Measurements from ENCODE around the gene NFIX. TPM values are rescaled to one million over a fixed set of nuclear protein-coding genes. Genes with fewer than 3 reads are reported as not detected.

The NFIX gene
- total and polyA plus RNA-seq, 2 of the 13 experiments (the other 11 are each of a cell fraction or from before 2014, with no cell fraction given) = 3.4 to 5.4 TPM

GRCh38 chr19:13026462-13027370 lies 31.4 kb downstream of the NFIX start (continued):
- TF ChIP-seq ZFP82 (CRISPR knock-in tag; IDR thresholded peaks at IDR 0.05; ENCODE audit: borderline replicate concordance) (no peak), ZNF10 (CRISPR knock-in tag; IDR thresholded peaks at IDR 0.05; ENCODE audit: borderline replicate concordance, low read depth) (no peak), SUZ12 (IDR thresholded peaks at IDR 0.05; ENCODE audit: low read depth, low read length) (no peak), ZNF383 (CRISPR knock-in tag; IDR thresholded peaks at IDR 0.05; ENCODE audit: borderline replicate concordance) (no peak), ELK4 (CRISPR knock-in tag; IDR thresholded peaks at IDR 0.05; ENCODE audit: borderline replicate concordance) (no peak), TAF15 (IDR thresholded peaks at IDR 0.05; ENCODE audit: low read depth, low read length, poor library complexity, severe bottlenecking) (no peak), REL (CRISPR knock-in tag; conservative IDR thresholded peaks at IDR 0.05) (no peak), ZNF704 (CRISPR knock-in tag; IDR thresholded peaks at IDR 0.05; ENCODE audit: borderline replicate concordance) (no peak), FIP1L1 (IDR thresholded peaks at IDR 0.05; ENCODE audit: borderline replicate concordance, insufficient read depth, low read depth, low read length) (no peak), HDAC6 (IDR thresholded peaks at IDR 0.05; ENCODE audit: low read depth, low read length) (no peak), DDIT3 (CRISPR knock-in tag; IDR thresholded peaks at IDR 0.05) (no peak), ZFYVE20 (CRISPR knock-in tag; IDR thresholded peaks at IDR 0.05; ENCODE audit: borderline replicate concordance, low read depth) (no peak), JUNB (CRISPR knock-in tag; IDR thresholded peaks at IDR 0.05; ENCODE audit: borderline replicate concordance) (no peak), KDM6A (CRISPR knock-in tag; IDR thresholded peaks at IDR 0.05; ENCODE audit: low read depth) (0 out of 2 replicates have a peak, but pooled peaks have one; percentile 39)
- TF ChIP-seq, protein P1, sequence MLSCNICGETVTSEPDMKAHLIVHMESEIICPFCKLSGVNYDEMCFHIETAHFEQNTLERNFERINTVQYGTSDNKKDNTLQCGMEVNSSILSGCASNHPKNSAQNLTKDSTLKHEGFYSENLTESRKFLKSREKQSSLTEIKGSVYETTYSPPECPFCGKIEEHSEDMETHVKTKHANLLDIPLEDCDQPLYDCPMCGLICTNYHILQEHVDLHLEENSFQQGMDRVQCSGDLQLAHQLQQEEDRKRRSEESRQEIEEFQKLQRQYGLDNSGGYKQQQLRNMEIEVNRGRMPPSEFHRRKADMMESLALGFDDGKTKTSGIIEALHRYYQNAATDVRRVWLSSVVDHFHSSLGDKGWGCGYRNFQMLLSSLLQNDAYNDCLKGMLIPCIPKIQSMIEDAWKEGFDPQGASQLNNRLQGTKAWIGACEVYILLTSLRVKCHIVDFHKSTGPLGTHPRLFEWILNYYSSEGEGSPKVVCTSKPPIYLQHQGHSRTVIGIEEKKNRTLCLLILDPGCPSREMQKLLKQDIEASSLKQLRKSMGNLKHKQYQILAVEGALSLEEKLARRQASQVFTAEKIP (CRISPR knock-in tag; IDR thresholded peaks at IDR 0.05; ENCODE audit: borderline replicate concordance) = no peak
- TF ChIP-seq, protein P2, sequence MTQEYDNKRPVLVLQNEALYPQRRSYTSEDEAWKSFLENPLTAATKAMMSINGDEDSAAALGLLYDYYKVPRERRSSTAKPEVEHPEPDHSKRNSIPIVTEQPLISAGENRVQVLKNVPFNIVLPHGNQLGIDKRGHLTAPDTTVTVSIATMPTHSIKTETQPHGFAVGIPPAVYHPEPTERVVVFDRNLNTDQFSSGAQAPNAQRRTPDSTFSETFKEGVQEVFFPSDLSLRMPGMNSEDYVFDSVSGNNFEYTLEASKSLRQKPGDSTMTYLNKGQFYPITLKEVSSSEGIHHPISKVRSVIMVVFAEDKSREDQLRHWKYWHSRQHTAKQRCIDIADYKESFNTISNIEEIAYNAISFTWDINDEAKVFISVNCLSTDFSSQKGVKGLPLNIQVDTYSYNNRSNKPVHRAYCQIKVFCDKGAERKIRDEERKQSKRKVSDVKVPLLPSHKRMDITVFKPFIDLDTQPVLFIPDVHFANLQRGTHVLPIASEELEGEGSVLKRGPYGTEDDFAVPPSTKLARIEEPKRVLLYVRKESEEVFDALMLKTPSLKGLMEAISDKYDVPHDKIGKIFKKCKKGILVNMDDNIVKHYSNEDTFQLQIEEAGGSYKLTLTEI (CRISPR knock-in tag; conservative IDR thresholded peaks at IDR 0.05) = no peak
- TF ChIP-seq, protein P3, sequence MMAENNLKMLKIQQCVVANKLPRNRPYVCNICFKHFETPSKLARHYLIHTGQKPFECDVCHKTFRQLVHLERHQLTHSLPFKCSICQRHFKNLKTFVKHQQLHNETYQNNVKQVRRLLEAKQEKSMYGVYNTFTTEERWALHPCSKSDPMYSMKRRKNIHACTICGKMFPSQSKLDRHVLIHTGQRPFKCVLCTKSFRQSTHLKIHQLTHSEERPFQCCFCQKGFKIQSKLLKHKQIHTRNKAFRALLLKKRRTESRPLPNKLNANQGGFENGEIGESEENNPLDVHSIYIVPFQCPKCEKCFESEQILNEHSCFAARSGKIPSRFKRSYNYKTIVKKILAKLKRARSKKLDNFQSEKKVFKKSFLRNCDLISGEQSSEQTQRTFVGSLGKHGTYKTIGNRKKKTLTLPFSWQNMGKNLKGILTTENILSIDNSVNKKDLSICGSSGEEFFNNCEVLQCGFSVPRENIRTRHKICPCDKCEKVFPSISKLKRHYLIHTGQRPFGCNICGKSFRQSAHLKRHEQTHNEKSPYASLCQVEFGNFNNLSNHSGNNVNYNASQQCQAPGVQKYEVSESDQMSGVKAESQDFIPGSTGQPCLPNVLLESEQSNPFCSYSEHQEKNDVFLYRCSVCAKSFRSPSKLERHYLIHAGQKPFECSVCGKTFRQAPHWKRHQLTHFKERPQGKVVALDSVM (CRISPR knock-in tag; IDR thresholded peaks at IDR 0.05) = no peak
